Fibroblast of gingiva (primary cell): ENCODE data around the gene RNF149.
A peak's percentile ranks its signal among the peaks of the same experiment; 100 is the strongest.
"Not testable (repeated sequence)": the region's sequence is repeated elsewhere in the genome, so short reads cannot be mapped to it uniquely, and the experiment has no call there.

Source experiments
- DNase-seq: peaks from one replicate; pipeline ENCODE4 v3.0.0-alpha.2; 2011; ENCODE audit warnings: low read depth

Gene RNF149

GRCh38 chr2:101330253-101330933 is 21.9 kb upstream of the RNF149 start:
- DNase-seq, result no peak

GRCh38 chr2:101329026-101329425 is 20.5 kb upstream of the RNF149 start:
- DNase-seq, result no peak

- no peak for DNase-seq
Measured at GRCh38 chr2:101328474-101329007, 20.0 kb upstream of the RNF149 start.

GRCh38 chr2:101327863-101328394 is 19.4 kb upstream of the RNF149 start:
- DNase-seq, result no peak

GRCh38 chr2:101325425-101325824 is 16.9 kb upstream of the RNF149 start:
- DNase-seq, result no peak

GRCh38 chr2:101316568-101316967 is 8.1 kb upstream of the RNF149 start:
- DNase-seq, result not testable (repeated sequence)

GRCh38 chr2:101311696-101312017 is 3.2 kb upstream of the RNF149 start:
- no peak for DNase-seq

GRCh38 chr2:101310834-101311695 is 2.6 kb upstream of the RNF149 start:
- DNase-seq, result no peak

GRCh38 chr2:101310090-101310833 is 1.8 kb upstream of the RNF149 start:
- no peak for DNase-seq

- DNase-seq, result no peak
Measured at GRCh38 chr2:101307950-101308431, 510 bp downstream of the RNF149 start.

- no peak for DNase-seq
Measured at GRCh38 chr2:101307503-101307902, 998 bp downstream of the RNF149 start.

GRCh38 chr2:101306410-101306809 is 2.1 kb downstream of the RNF149 start:
- DNase-seq, result no peak

GRCh38 chr2:101305492-101306078 is 2.9 kb downstream of the RNF149 start:
- peak; percentile 26 for DNase-seq

- DNase-seq, result no peak
Measured at GRCh38 chr2:101305035-101305434, 3.5 kb downstream of the RNF149 start.

- no peak for DNase-seq
Measured at GRCh38 chr2:101303688-101304087, 4.8 kb downstream of the RNF149 start.

- no peak for DNase-seq
Measured at GRCh38 chr2:101302016-101302415, 6.5 kb downstream of the RNF149 start.

GRCh38 chr2:101300836-101301235 is 7.7 kb downstream of the RNF149 start:
- DNase-seq, result no peak

- DNase-seq, result no peak
Measured at GRCh38 chr2:101300164-101300563, 8.3 kb downstream of the RNF149 start.

GRCh38 chr2:101299604-101300003 is 8.9 kb downstream of the RNF149 start:
- DNase-seq, result no peak

GRCh38 chr2:101297383-101297782 is 11.1 kb downstream of the RNF149 start:
- DNase-seq, result no peak

- DNase-seq, result peak; percentile 20
Measured at GRCh38 chr2:101296371-101296770, 12.1 kb downstream of the RNF149 start.

- DNase-seq, result no peak
Measured at GRCh38 chr2:101295895-101296294, 12.6 kb downstream of the RNF149 start.
